Measurements from ENCODE around the gene RAB38.

DNA sequence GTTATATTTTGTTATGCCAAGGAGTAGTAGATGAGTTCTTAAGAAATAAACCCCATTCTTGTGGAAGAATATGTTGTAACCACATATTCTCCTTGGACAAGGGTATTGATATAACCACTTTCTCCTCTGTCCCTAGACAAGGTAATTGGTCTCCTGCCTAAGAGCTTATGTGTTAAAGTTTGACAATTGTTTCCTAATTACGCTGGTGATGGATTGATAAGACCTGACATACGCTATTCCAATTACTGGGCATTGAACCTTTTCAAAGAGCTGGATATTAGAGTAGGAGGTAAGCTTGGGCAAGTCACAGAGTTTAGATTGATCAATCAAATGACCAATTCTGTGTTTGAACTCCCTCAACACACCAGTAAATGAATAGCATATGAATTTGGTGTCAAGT, 88.9 kb downstream of the RAB38 start:
- TF ChIP-seq, protein P1, sequence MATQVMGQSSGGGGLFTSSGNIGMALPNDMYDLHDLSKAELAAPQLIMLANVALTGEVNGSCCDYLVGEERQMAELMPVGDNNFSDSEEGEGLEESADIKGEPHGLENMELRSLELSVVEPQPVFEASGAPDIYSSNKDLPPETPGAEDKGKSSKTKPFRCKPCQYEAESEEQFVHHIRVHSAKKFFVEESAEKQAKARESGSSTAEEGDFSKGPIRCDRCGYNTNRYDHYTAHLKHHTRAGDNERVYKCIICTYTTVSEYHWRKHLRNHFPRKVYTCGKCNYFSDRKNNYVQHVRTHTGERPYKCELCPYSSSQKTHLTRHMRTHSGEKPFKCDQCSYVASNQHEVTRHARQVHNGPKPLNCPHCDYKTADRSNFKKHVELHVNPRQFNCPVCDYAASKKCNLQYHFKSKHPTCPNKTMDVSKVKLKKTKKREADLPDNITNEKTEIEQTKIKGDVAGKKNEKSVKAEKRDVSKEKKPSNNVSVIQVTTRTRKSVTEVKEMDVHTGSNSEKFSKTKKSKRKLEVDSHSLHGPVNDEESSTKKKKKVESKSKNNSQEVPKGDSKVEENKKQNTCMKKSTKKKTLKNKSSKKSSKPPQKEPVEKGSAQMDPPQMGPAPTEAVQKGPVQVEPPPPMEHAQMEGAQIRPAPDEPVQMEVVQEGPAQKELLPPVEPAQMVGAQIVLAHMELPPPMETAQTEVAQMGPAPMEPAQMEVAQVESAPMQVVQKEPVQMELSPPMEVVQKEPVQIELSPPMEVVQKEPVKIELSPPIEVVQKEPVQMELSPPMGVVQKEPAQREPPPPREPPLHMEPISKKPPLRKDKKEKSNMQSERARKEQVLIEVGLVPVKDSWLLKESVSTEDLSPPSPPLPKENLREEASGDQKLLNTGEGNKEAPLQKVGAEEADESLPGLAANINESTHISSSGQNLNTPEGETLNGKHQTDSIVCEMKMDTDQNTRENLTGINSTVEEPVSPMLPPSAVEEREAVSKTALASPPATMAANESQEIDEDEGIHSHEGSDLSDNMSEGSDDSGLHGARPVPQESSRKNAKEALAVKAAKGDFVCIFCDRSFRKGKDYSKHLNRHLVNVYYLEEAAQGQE (IDR thresholded peaks at IDR 0.05; ENCODE audit: insufficient replicate concordance, low read depth): no peak
- TF ChIP-seq, protein P2, sequence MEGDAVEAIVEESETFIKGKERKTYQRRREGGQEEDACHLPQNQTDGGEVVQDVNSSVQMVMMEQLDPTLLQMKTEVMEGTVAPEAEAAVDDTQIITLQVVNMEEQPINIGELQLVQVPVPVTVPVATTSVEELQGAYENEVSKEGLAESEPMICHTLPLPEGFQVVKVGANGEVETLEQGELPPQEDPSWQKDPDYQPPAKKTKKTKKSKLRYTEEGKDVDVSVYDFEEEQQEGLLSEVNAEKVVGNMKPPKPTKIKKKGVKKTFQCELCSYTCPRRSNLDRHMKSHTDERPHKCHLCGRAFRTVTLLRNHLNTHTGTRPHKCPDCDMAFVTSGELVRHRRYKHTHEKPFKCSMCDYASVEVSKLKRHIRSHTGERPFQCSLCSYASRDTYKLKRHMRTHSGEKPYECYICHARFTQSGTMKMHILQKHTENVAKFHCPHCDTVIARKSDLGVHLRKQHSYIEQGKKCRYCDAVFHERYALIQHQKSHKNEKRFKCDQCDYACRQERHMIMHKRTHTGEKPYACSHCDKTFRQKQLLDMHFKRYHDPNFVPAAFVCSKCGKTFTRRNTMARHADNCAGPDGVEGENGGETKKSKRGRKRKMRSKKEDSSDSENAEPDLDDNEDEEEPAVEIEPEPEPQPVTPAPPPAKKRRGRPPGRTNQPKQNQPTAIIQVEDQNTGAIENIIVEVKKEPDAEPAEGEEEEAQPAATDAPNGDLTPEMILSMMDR (IDR thresholded peaks at IDR 0.05; ENCODE audit: insufficient read depth, low read length): no peak
- TF ChIP-seq POLR2AphosphoS5 (IDR thresholded peaks at IDR 0.05; ENCODE audit: low read depth): no peak
- no peak for TF ChIP-seq GABPA (IDR thresholded peaks at IDR 0.05; ENCODE audit: low read depth)
